Fibroblast of upper back skin (primary cell): ENCODE measurements around the gene PLA2G15.

Source experiments
- DNase-seq: peaks from one replicate; pipeline ENCODE4 v3.0.0-alpha.2; 2013

PLA2G15 gene

GRCh38 chr16:68255712-68256111 is 10.5 kb downstream of the PLA2G15 start:
- no peak for DNase-seq

GRCh38 chr16:68257251-68257905 is 12.2 kb downstream of the PLA2G15 start:
- no peak for DNase-seq

- no peak for DNase-seq
Measured at GRCh38 chr16:68257906-68258800, 13.0 kb downstream of the PLA2G15 start.

- no peak for DNase-seq
Measured at GRCh38 chr16:68259007-68259825, 14.0 kb downstream of the PLA2G15 start.

- DNase-seq: no peak
Measured at GRCh38 chr16:68263559-68264127, 18.5 kb downstream of the PLA2G15 start.

GRCh38 chr16:68264128-68265077 is 19.2 kb downstream of the PLA2G15 start, which contains the start of gene SLC7A6:
TSS of gene SLC7A6 (plus strand) at chr16:68264526. CDS start at chr16:68274727, 10,201 bp downstream.
- peak; percentile 68 for DNase-seq

- peak; percentile 62 for DNase-seq
Measured at GRCh38 chr16:68265078-68265920, 20.1 kb downstream of the PLA2G15 start.

- DNase-seq: peak; percentile 5
Measured at GRCh38 chr16:68267612-68268405, 22.6 kb downstream of the PLA2G15 start.

GRCh38 chr16:68269793-68270192 is 24.6 kb downstream of the PLA2G15 start:
- no peak for DNase-seq

GRCh38 chr16:68270353-68270752 is 25.2 kb downstream of the PLA2G15 start:
- DNase-seq: no peak

GRCh38 chr16:68272507-68273209 is 27.5 kb downstream of the PLA2G15 start:
- DNase-seq: no peak

- DNase-seq: no peak
Measured at GRCh38 chr16:68273459-68273858, 28.3 kb downstream of the PLA2G15 start.

GRCh38 chr16:68273896-68274295 is 28.7 kb downstream of the PLA2G15 start:
- DNase-seq: no peak

- no peak for DNase-seq
Measured at GRCh38 chr16:68274441-68274840, 29.3 kb downstream of the PLA2G15 start.

GRCh38 chr16:68275611-68276191 is 30.5 kb downstream of the PLA2G15 start:
- DNase-seq: no peak

- no peak for DNase-seq
Measured at GRCh38 chr16:68276223-68276622, 31.1 kb downstream of the PLA2G15 start.

- no peak for DNase-seq
Measured at GRCh38 chr16:68279726-68280558, 34.8 kb downstream of the PLA2G15 start.
